OCI-LY7 (cell line): ENCODE data around the gene GABRG2. TPM values are rescaled to one million over a fixed set of nuclear protein-coding genes. Genes with fewer than 3 reads are reported as not detected.

Source experiments
- BruUV-seq: library from RNA; stranded (reverse); fragments of 400-500 nt; replicated peaks from 2 replicates; lab custom pipeline; 2021; lab: Mats Ljungman, UMichigan
- CTCF ChIA-PET: fragments of 300-600 bp; sonication (Branson Sonifier 250); formaldehyde crosslinking; loops from one replicate; lab custom pipeline; 2022; ENCODE audit warnings: antibody characterized with exemption; ENCODE audit not compliant: unreplicated experiment; lab: Charles Lee
- POLR2A ChIA-PET: fragments of 300-600 bp; sonication (Branson Sonifier 250); formaldehyde crosslinking; loops from one replicate; lab custom pipeline; 2022; ENCODE audit warnings: antibody characterized with exemption; lab: Charles Lee
- DNase-seq: peaks from one replicate; pipeline ENCODE4 v3.0.0-alpha.2; 2015; ENCODE audit warnings: low spot score
- H2AFZ ChIP-seq: fragments of 200-600 bp; sonication (generic), shearing (Covaris generic); 2 replicates; pipeline ENCODE4 v1.6.1; 2014; ENCODE audit warnings: mild to moderate bottlenecking, antibody characterized with exemption, low read length, moderate library complexity
- H3K27ac ChIP-seq: fragments of 200-600 bp; sonication (generic); 2 replicates; pipeline ENCODE4 v1.5.1; 2014; ENCODE audit warnings: mixed run types, low read depth, mild to moderate bottlenecking, moderate library complexity, low read length, inconsistent platforms; ENCODE audit not compliant: poor library complexity, severe bottlenecking
- H3K36me3 ChIP-seq: fragments of 200-600 bp; sonication (generic); 2 replicates; pipeline ENCODE4 v1.6.1; 2014; ENCODE audit warnings: mild to moderate bottlenecking, antibody characterized with exemption, low read length, moderate library complexity, mixed read lengths; ENCODE audit not compliant: insufficient read depth
- H3K4me1 ChIP-seq: fragments of 200-600 bp; sonication (generic); 2 replicates; pipeline ENCODE4 v1.5.1; 2014; ENCODE audit warnings: mild to moderate bottlenecking, low read length; ENCODE audit not compliant: insufficient read depth, poor library complexity, severe bottlenecking
- H3K4me2 ChIP-seq: fragments of 200-600 bp; sonication (generic); 2 replicates; pipeline ENCODE4 v1.6.1; 2014; ENCODE audit warnings: mild to moderate bottlenecking, low read length
- H3K4me3 ChIP-seq: fragments of 200-600 bp; sonication (generic); 2 replicates; pipeline ENCODE4 v1.5.1; 2014; ENCODE audit warnings: mild to moderate bottlenecking, low read depth, low read length; ENCODE audit not compliant: poor library complexity, severe bottlenecking
- H3K79me2 ChIP-seq: fragments of 200-600 bp; sonication (generic); 2 replicates; pipeline ENCODE4 v1.6.1; 2016; ENCODE audit warnings: low read depth, mild to moderate bottlenecking, low read length, moderate library complexity, mixed read lengths; ENCODE audit not compliant: insufficient read depth
- H3K9me2 ChIP-seq: fragments of 200-600 bp; sonication (generic); 2 replicates; pipeline ENCODE4 v1.6.1; 2016; ENCODE audit warnings: mild to moderate bottlenecking, low read length, mixed read lengths; ENCODE audit not compliant: insufficient read depth
- H3K9me3 ChIP-seq: fragments of 200-600 bp; sonication (generic); 2 replicates; pipeline ENCODE4 v1.6.1; 2014; ENCODE audit warnings: mild to moderate bottlenecking, mixed run types, low read length, mixed read lengths
- H4K20me1 ChIP-seq: fragments of 200-600 bp; sonication (generic); 2 replicates; pipeline ENCODE4 v1.6.1; 2014; ENCODE audit warnings: mild to moderate bottlenecking, antibody characterized with exemption, low read length, moderate library complexity, mixed read lengths; ENCODE audit not compliant: insufficient read depth
- EZH2phosphoT487 ChIP-seq: fragments of 200-600 bp; sonication (generic); IDR thresholded peaks from 2 replicates; pipeline ENCODE4 v1.6.1; 2018; ENCODE audit warnings: low read depth, borderline replicate concordance, mild to moderate bottlenecking, mixed run types, antibody characterized with exemption, low read length, moderate library complexity, mixed read lengths
- intact Hi-C: fragments of 100-400 bp; cut with micrococcal nuclease; formaldehyde crosslinking; loops from one replicate; pipeline ENCODE4 v1.10.0; 2022; ENCODE audit not compliant: unreplicated experiment
- total RNA-seq, 2 experiments: library from RNA; depleted of rRNA in 1 of 2; stranded (reverse); fragments of >200 nt in 1 of 2; shearing (Covaris generic) in 1 of 2; gene quantifications; 2 replicates each; pipeline ENCODE4 v1.2.3, GENCODE V29; 2014 to 2022
- TF ChIP-seq, protein P1 (sequence below): fragments of 200-600 bp; sonication (generic); conservative IDR thresholded peaks from 2 replicates; pipeline ENCODE4 v1.5.1; 2014; ENCODE audit warnings: mild to moderate bottlenecking, antibody characterized with exemption, low read length, moderate library complexity, mixed read lengths

The GABRG2 gene
- total RNA-seq, 2 experiments from 2014 or later, result 0.03 to 1.2 TPM

DNA sequence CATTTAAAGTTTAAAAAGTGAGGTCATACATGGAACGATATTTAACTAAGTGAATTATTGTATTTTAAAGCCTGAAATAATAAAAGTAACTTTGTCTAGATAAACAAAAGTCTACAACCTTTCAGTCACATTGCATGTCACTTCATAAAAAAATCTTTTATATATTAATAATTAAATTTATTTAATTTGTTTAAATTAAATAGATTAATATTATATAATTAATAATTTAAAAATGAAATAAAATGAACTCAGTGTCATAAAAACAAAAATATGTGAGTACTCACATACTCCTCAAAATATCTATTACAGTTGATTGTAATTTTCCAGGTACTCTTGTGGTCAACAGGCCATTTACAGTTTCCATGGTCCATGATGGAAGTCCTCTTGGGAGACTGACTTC lies 11.2 kb downstream of the GABRG2 start:
- H3K9me2 ChIP-seq, result no peaks in the 10 kb centered on the region
- CTCF ChIA-PET, result no interaction called here

GRCh38 chr5:162091336-162091735 lies 23.8 kb downstream of the GABRG2 start:
- H3K4me1 ChIP-seq, result no peaks in the 10 kb centered on the region
- H3K79me2 ChIP-seq, result no peaks in the 10 kb centered on the region
- BruUV-seq, result no TSS peak
- no peak for DNase-seq
- TF ChIP-seq EZH2phosphoT487, result no peak
- TF ChIP-seq, protein P1, sequence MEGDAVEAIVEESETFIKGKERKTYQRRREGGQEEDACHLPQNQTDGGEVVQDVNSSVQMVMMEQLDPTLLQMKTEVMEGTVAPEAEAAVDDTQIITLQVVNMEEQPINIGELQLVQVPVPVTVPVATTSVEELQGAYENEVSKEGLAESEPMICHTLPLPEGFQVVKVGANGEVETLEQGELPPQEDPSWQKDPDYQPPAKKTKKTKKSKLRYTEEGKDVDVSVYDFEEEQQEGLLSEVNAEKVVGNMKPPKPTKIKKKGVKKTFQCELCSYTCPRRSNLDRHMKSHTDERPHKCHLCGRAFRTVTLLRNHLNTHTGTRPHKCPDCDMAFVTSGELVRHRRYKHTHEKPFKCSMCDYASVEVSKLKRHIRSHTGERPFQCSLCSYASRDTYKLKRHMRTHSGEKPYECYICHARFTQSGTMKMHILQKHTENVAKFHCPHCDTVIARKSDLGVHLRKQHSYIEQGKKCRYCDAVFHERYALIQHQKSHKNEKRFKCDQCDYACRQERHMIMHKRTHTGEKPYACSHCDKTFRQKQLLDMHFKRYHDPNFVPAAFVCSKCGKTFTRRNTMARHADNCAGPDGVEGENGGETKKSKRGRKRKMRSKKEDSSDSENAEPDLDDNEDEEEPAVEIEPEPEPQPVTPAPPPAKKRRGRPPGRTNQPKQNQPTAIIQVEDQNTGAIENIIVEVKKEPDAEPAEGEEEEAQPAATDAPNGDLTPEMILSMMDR, result no peak
- H3K4me3 ChIP-seq, result no peak overlapping the region
- CTCF ChIA-PET, result no interaction called here
- H3K27ac ChIP-seq, result no peak overlapping the region
- H3K9me3 ChIP-seq, result no peaks in the 10 kb centered on the region
- intact Hi-C loops, result no loop called here
- no peaks in the 10 kb centered on the region for H3K36me3 ChIP-seq
- no peaks in the 10 kb centered on the region for H4K20me1 ChIP-seq
- no peak overlapping the region for H2AFZ ChIP-seq
- no peaks in the 10 kb centered on the region for H3K9me2 ChIP-seq
- no peak overlapping the region for H3K4me2 ChIP-seq
- POLR2A ChIA-PET, result interaction anchor here (0.7 kb wide), 1 partner anchor 1261 kb away, joined by 3 read pairs; no protein-coding TSS in a partner anchor

More for the DNA sequence above, 11.2 kb downstream of the GABRG2 start:
- Histone ChIP-seq H3K27ac (no peak overlapping the region), H3K4me3 (no peak overlapping the region), H2AFZ (no peak overlapping the region), H3K9me3 (no peaks in the 10 kb centered on the region), H3K36me3 (no peaks in the 10 kb centered on the region), H4K20me1 (no peaks in the 10 kb centered on the region), H3K4me1 (no peaks in the 10 kb centered on the region), H3K79me2 (no peaks in the 10 kb centered on the region), H3K4me2 (no peak overlapping the region)
- TF ChIP-seq EZH2phosphoT487, result no peak
- TF ChIP-seq, protein P1, result no peak
- no TSS peak for BruUV-seq
- no peak for DNase-seq
- intact Hi-C loops, result no loop called here
- POLR2A ChIA-PET, result no interaction called here

- Histone ChIP-seq H3K9me2 (no peaks in the 10 kb centered on the region), H3K79me2 (no peaks in the 10 kb centered on the region), H3K27ac (no peak overlapping the region), H3K4me2 (no peak overlapping the region), H4K20me1 (no peaks in the 10 kb centered on the region), H3K36me3 (no peaks in the 10 kb centered on the region), H3K9me3 (no peaks in the 10 kb centered on the region), H3K4me1 (no peaks in the 10 kb centered on the region), H2AFZ (no peak overlapping the region), H3K4me3 (no peak overlapping the region)
- TF ChIP-seq EZH2phosphoT487, result no peak
- TF ChIP-seq, protein P1, result 0 out of 2 replicates have a peak, but pooled peaks have one; percentile 13
- ChIA-PET CTCF (no interaction called here), POLR2A (no interaction called here)
- intact Hi-C loops, result no loop called here
- DNase-seq, result no peak
- BruUV-seq, result no TSS peak
Observed at GRCh38 chr5:162096448-162096847, 28.9 kb downstream of the GABRG2 start.
